ENCODE data around the gene PDSS2. TPM values are rescaled to one million over a fixed set of nuclear protein-coding genes. Genes with fewer than 3 reads are reported as not detected.

Gene PDSS2
- total and polyA plus RNA-seq, 2 of the 4 experiments (the other 2 are of a cell fraction) = 8.6 to 9.2 TPM

DNA sequence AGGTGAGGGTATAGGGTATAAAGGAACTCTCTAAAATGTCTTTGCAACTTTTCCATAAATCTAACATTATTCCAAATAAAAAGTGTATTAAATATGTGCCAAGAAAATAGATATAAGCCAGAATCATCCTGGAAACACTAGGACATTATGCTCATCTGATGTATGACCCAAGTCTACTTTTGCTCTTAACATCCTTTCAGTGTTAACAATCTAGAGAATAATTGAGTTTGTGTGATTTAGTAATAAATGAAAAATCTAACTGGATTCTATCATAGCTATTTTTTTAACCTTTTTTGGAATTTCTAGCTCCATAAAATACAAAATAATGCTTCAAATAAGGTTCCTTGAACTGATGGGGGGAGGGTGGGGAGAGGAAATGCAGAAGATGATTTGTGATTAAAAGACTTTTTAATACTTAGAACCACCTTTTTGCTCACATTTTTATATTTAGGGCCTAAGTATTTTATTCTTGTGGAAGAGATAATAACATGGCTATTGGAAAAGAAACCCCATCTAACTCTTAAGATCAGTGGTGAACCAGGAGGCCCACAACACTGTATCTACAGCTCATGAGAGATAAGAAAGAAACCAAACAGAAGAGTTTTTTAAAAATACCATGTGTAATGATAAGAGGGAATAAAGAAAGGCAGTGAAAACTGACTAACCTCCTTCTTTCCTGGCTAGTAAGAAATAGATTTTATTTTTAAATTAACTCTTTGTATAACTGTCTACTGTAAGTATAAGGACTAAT lies 68.5 kb downstream of the PDSS2 start:
- intact Hi-C loops (cut with micrococcal nuclease) = no loop called here
- Histone ChIP-seq H3K36me3 (ENCODE audit: control insufficient read depth, insufficient read depth, low read length) (0 out of 2 replicates have a peak, but pooled peaks cover 2% of the 10 kb centered on the region), H3K79me1 (ENCODE audit: low read depth in 1 of 2, low read length in 2 of 2) (peaks cover 0 to 5% of the 10 kb centered on the region in 2 experiments; a peak in 1 of 4 replicates), H2AFZ (replicated peaks; ENCODE audit: low read length, poor library complexity) (no peak overlapping the region), H3K4ac (ENCODE audit: low read depth, low read length) (no peak overlapping the region), H2BK20ac (ENCODE audit: low read depth, low read length) (no peak overlapping the region), H2BK5ac (ENCODE audit: low read depth, low read length, poor library complexity, severe bottlenecking) (no peak overlapping the region), H4K91ac (ENCODE audit: insufficient read depth, low read depth, low read length) (no peak overlapping the region), H3K9me3 (ENCODE audit: control insufficient read depth, insufficient read depth, low read length) (peaks cover 2% of the 10 kb centered on the region; the same call in 1 of the 2 replicates), H2BK15ac (ENCODE audit: low read depth, low read length) (no peak overlapping the region), H3K9me1 (ENCODE audit: insufficient read depth, low read length) (no peaks in the 10 kb centered on the region), H3K4me1 (ENCODE audit: control insufficient read depth, insufficient read depth, low read length) (no peaks in the 10 kb centered on the region), H2AK9ac (replicated peaks; ENCODE audit: low read depth, low read length, poor library complexity) (no peak overlapping the region), H2BK120ac (ENCODE audit: low read depth, low read length) (no peak overlapping the region), H3K4me3 (ENCODE audit: insufficient read depth, low read depth, low read length) (no peak overlapping the region), H3K14ac (replicated peaks; ENCODE audit: low read depth, low read length) (no peak overlapping the region), H4K20me1 (ENCODE audit: insufficient read depth, low read length) (no peaks in the 10 kb centered on the region; the same call in 1 of the 2 replicates), H3K27me3 (ENCODE audit: control insufficient read depth, insufficient read depth, low read length) (no peaks in the 10 kb centered on the region), H3K56ac (ENCODE audit: extremely low read depth, insufficient read depth, low read length) (no peak overlapping the region), H2AK5ac (ENCODE audit: low read depth, low read length) (no peak overlapping the region), H3K27ac (ENCODE audit: insufficient read depth, low read length) (no peak overlapping the region), H3K9ac (ENCODE audit: low read depth, low read length) (no peak overlapping the region), H3K23ac (ENCODE audit: low read depth, low read length) (no peak overlapping the region), H3K18ac (ENCODE audit: low read depth, low read length) (no peak overlapping the region), H3K4me2 (ENCODE audit: low read depth, low read length) (no peak overlapping the region), H4K8ac (ENCODE audit: low read depth in 2 of 2, low read length in 2 of 2) (no peak overlapping the region), H4K5ac (ENCODE audit: low read depth, low read length) (no peak overlapping the region)
- DNase-seq (no peak), ATAC-seq (ENCODE audit: low read depth) (no peak)
- POLR2A ChIA-PET (ENCODE audit: unreplicated experiment) = no interaction called here
- no TSS peak for BruUV-seq (replicated peaks)
- dilution Hi-C loops (cut with HindIII; ENCODE audit: low sequenced_read_pairs, unreplicated experiment) = no loop called here
- TF ChIP-seq RAD21 (IDR thresholded peaks at IDR 0.05; ENCODE audit: low read length) (no peak), CHD1 (IDR thresholded peaks at IDR 0.05; ENCODE audit: low read depth, low read length) (no peak), USF2 (IDR thresholded peaks at IDR 0.05; ENCODE audit: low read depth, low read length) (no peak), CEBPB (IDR thresholded peaks at IDR 0.05; ENCODE audit: low read depth, low read length) (no peak), BHLHE40 (IDR thresholded peaks at IDR 0.05; ENCODE audit: low read depth, low read length) (no peak), RCOR1 (IDR thresholded peaks at IDR 0.05; ENCODE audit: insufficient replicate concordance, low read length) (no peak), FOS (IDR thresholded peaks at IDR 0.05; ENCODE audit: low read depth, low read length) (no peak), CTCF (conservative IDR thresholded peaks at IDR 0.05; ENCODE audit: low read depth, low read length) (no peak), MXI1 (IDR thresholded peaks at IDR 0.05; ENCODE audit: borderline replicate concordance, low read depth, low read length) (no peak), RFX5 (IDR thresholded peaks at IDR 0.05; ENCODE audit: low read depth, low read length) (no peak), SMC3 (IDR thresholded peaks at IDR 0.05; ENCODE audit: low read depth, low read length) (no peak), POLR2A (IDR thresholded peaks at IDR 0.05; ENCODE audit: low read depth, low read length) (no peak), MAFK (IDR thresholded peaks at IDR 0.05; ENCODE audit: low read depth, low read length) (no peak), NFE2L2 (IDR thresholded peaks at IDR 0.05; ENCODE audit: low read depth, low read length) (no peak), MAZ (IDR thresholded peaks at IDR 0.05; ENCODE audit: borderline replicate concordance, low read depth, low read length) (no peak)
- TF ChIP-seq, protein P1, sequence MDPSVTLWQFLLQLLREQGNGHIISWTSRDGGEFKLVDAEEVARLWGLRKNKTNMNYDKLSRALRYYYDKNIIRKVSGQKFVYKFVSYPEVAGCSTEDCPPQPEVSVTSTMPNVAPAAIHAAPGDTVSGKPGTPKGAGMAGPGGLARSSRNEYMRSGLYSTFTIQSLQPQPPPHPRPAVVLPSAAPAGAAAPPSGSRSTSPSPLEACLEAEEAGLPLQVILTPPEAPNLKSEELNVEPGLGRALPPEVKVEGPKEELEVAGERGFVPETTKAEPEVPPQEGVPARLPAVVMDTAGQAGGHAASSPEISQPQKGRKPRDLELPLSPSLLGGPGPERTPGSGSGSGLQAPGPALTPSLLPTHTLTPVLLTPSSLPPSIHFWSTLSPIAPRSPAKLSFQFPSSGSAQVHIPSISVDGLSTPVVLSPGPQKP (IDR thresholded peaks at IDR 0.05; ENCODE audit: borderline replicate concordance, low read depth, low read length) = no peak
- in situ Hi-C loops (cut with MboI; ENCODE audit: low sequenced_read_pairs) = no loop called here
- CTCF ChIA-PET = no interaction called here

Measured in IMR-90 (cell line).